GM23338 (cell line): ENCODE data around the gene NPHP1. TPM values are rescaled to one million over a fixed set of nuclear protein-coding genes. Genes with fewer than 3 reads are reported as not detected.

Source experiments
- ATAC-seq: fragments of 200-7000 bp; cut with Tn5 transposase; 3 replicates; pipeline ENCODE4 v1.9.1; 2020
- DNase-seq: peaks from one replicate; pipeline ENCODE4 v3.0.0-alpha.2; 2015; ENCODE audit warnings: low spot score
- H2AFZ ChIP-seq: fragments of 200-600 bp; sonication (generic); 2 replicates; pipeline ENCODE4 v1.8.0; 2016; ENCODE audit warnings: antibody characterized with exemption, mild to moderate bottlenecking, moderate library complexity
- H3F3A ChIP-seq: fragments of 200-600 bp; sonication (generic); replicated peaks from 2 replicates; pipeline ENCODE4 v1.8.0; 2017; ENCODE audit warnings: antibody characterized with exemption, mixed run types, low read depth
- H3K27ac ChIP-seq: fragments of 200-600 bp; sonication (generic); 2 replicates; pipeline ENCODE4 v1.6.1; 2016; ENCODE audit warnings: low read depth
- H3K27me3 ChIP-seq: fragments of 200-600 bp; sonication (generic); 2 replicates; pipeline ENCODE4 v1.8.0; 2016; ENCODE audit warnings: mild to moderate bottlenecking, mixed run types, moderate library complexity; ENCODE audit not compliant: insufficient read depth
- H3K36me3 ChIP-seq: fragments of 200-600 bp; sonication (generic); 2 replicates; pipeline ENCODE4 v1.8.0; 2016; ENCODE audit warnings: mild to moderate bottlenecking; ENCODE audit not compliant: insufficient read depth
- H3K4me1 ChIP-seq: fragments of 200-600 bp; sonication (generic); 2 replicates; pipeline ENCODE4 v1.8.0; 2016; ENCODE audit warnings: mild to moderate bottlenecking, moderate library complexity; ENCODE audit not compliant: insufficient read depth
- H3K4me2 ChIP-seq: fragments of 200-600 bp; sonication (generic); 2 replicates; pipeline ENCODE4 v1.7.1; 2017; ENCODE audit warnings: mixed run types
- H3K4me3 ChIP-seq: fragments of 200-600 bp; sonication (generic); 2 replicates; pipeline ENCODE4 v1.6.1; 2016; ENCODE audit warnings: mixed run types
- H3K79me2 ChIP-seq: fragments of 200-600 bp; sonication (generic); replicated peaks from 2 replicates; pipeline ENCODE4 v1.8.0; 2017; ENCODE audit warnings: mild to moderate bottlenecking; ENCODE audit not compliant: insufficient read depth
- H3K9me2 ChIP-seq: fragments of 200-600 bp; sonication (generic); 2 replicates; pipeline ENCODE4 v1.8.0; 2017; ENCODE audit not compliant: insufficient read depth
- H4K20me1 ChIP-seq: fragments of 200-600 bp; sonication (generic); replicated peaks from 2 replicates; pipeline ENCODE4 v1.8.0; 2017; ENCODE audit warnings: mild to moderate bottlenecking; ENCODE audit not compliant: insufficient read depth
- H3K27ac Mint-ChIP-seq: 2 replicates; pipeline ENCODE4 v1.8.0; 2020; ENCODE audit warnings: inconsistent platforms, mild to moderate bottlenecking, moderate library complexity, mixed read lengths
- H3K27me3 Mint-ChIP-seq: 3 replicates; pipeline ENCODE4 v1.8.0; 2022; ENCODE audit warnings: low read depth, mild to moderate bottlenecking, moderate library complexity, mixed read lengths, inconsistent platforms; ENCODE audit not compliant: insufficient read depth, poor library complexity
- H3K36me3 Mint-ChIP-seq: 3 replicates; pipeline ENCODE4 v1.8.0; 2021; ENCODE audit warnings: low read depth, mild to moderate bottlenecking, inconsistent platforms, moderate library complexity, mixed read lengths
- H3K4me1 Mint-ChIP-seq: 3 replicates; pipeline ENCODE4 v1.8.0; 2020; ENCODE audit warnings: mild to moderate bottlenecking, inconsistent platforms, mixed read lengths
- H3K4me3 Mint-ChIP-seq: 3 replicates; pipeline ENCODE4 v1.8.0; 2021; ENCODE audit warnings: moderate library complexity, mild to moderate bottlenecking, inconsistent platforms, mixed read lengths
- H3K9me3 Mint-ChIP-seq: 3 replicates; pipeline ENCODE4 v1.8.0; 2020; ENCODE audit warnings: moderate library complexity, mild to moderate bottlenecking, inconsistent platforms, mixed read lengths
- CREB1 ChIP-seq: fragments of 250-450 bp; sonication (Bioruptor Pico); IDR thresholded peaks from 2 replicates; pipeline ENCODE4 v1.5.0; 2020; ENCODE audit warnings: low read depth, mild to moderate bottlenecking, moderate library complexity
- CTCF ChIP-seq, 2 experiments: fragments of 200-600 bp in 1 of 2; sonication (generic) in 1 of 2; conservative IDR thresholded peaks; 2 replicates each; pipeline versions ENCODE4 v1.5.1 to v1.6.1; 2016 to 2017; ENCODE audit warnings: antibody characterized with exemption in 2 of 2, low read depth in 2 of 2, mild to moderate bottlenecking in 2 of 2, moderate library complexity in 1 of 2
- ETS1 ChIP-seq: IDR thresholded peaks from 2 replicates; pipeline ENCODE4 v1.6.1; 2016; ENCODE audit warnings: antibody characterized with exemption
- EZH2 ChIP-seq: fragments of 200-600 bp; sonication (generic); IDR thresholded peaks from one replicate; pipeline ENCODE4 v1.8.0; 2017; ENCODE audit warnings: antibody characterized with exemption, mild to moderate bottlenecking, low read depth; ENCODE audit not compliant: unreplicated experiment
- EZH2phosphoT487 ChIP-seq: fragments of 200-600 bp; sonication (generic); IDR thresholded peaks from one replicate; pipeline ENCODE4 v1.8.1; 2018; ENCODE audit warnings: antibody characterized with exemption; ENCODE audit not compliant: unreplicated experiment
- JUNB ChIP-seq: IDR thresholded peaks from one replicate; pipeline ENCODE4 v1.6.1; 2016; ENCODE audit warnings: antibody characterized with exemption; ENCODE audit not compliant: unreplicated experiment
- NANOG ChIP-seq: IDR thresholded peaks from 2 replicates; pipeline ENCODE4 v1.6.1; 2016; ENCODE audit warnings: antibody characterized with exemption, borderline replicate concordance
- POLR2AphosphoS5 ChIP-seq: IDR thresholded peaks from 2 replicates; pipeline ENCODE4 v1.6.1; 2016; ENCODE audit warnings: antibody characterized with exemption, low read depth
- REST ChIP-seq: IDR thresholded peaks from one replicate; pipeline ENCODE4 v1.6.1; 2018; ENCODE audit warnings: antibody characterized with exemption; ENCODE audit not compliant: unreplicated experiment
- STAT1 ChIP-seq: IDR thresholded peaks from one replicate; pipeline ENCODE4 v1.6.1; 2016; ENCODE audit warnings: antibody characterized with exemption; ENCODE audit not compliant: unreplicated experiment
- ZNF114 ChIP-seq: fragments of 250-450 bp; sonication (Bioruptor Pico); IDR thresholded peaks from 2 replicates; pipeline ENCODE4 v1.5.0; 2020; ENCODE audit warnings: mild to moderate bottlenecking, moderate library complexity
- ZNF331 ChIP-seq: fragments of 250-450 bp; sonication (Bioruptor Pico); IDR thresholded peaks from 2 replicates; pipeline ENCODE4 v1.5.0; 2020; ENCODE audit warnings: low read depth, mild to moderate bottlenecking, moderate library complexity
- ZNF462 ChIP-seq: fragments of 250-450 bp; sonication (Bioruptor Pico); IDR thresholded peaks from 2 replicates; pipeline ENCODE4 v1.5.0; 2020; ENCODE audit warnings: mild to moderate bottlenecking, moderate library complexity
- polyA plus RNA-seq: library from polyadenylated mRNA; unstranded; fragments of >200 nt; fragmentation: Nextera tagmentation; extraction: Ambion mirVana; gene quantifications from 2 replicates; pipeline ENCODE4 v1.2.1, GENCODE V29; 2016
- total RNA-seq: library from RNA; depleted of rRNA; stranded (reverse); fragments of >200 nt; shearing (Covaris generic); gene quantifications from 2 replicates; pipeline ENCODE4 v1.2.3, GENCODE V29; 2014

NPHP1 gene
- total and polyA plus RNA-seq, 2 experiments from 2014 or later, result 4.6 to 10.0 TPM

- Mint-ChIP-seq H3K36me3 (peaks cover 18% of the 10 kb centered on the region), H3K4me3 (no peak overlapping the region), H3K4me1 (no peaks in the 10 kb centered on the region), H3K9me3 (peaks cover 30% of the 10 kb centered on the region), H3K27me3 (no peaks in the 10 kb centered on the region), H3K27ac (no peak overlapping the region)
- H3K36me3 ChIP-seq, result no peaks in the 10 kb centered on the region
- DNase-seq, result no peak
- H3K27ac ChIP-seq, result no peak overlapping the region
- no peaks in the 10 kb centered on the region for H3F3A ChIP-seq
- ATAC-seq, result no peak
- TF ChIP-seq JUNB (no peak), ZNF462 (CRISPR knock-in tag) (no peak), STAT1 (no peak), EZH2phosphoT487 (no peak), CREB1 (CRISPR knock-in tag) (no peak), ETS1 (no peak), CTCF (conservative IDR thresholded peaks at IDR 0.05; ENCODE audit: low read depth in 2 of 2) (no peak), ZNF114 (CRISPR knock-in tag) (no peak), EZH2 (no peak), ZNF331 (CRISPR knock-in tag) (no peak), POLR2AphosphoS5 (no peak), NANOG (no peak), REST (no peak)
- H3K4me2 ChIP-seq, result no peak overlapping the region
- no peaks in the 10 kb centered on the region for H3K79me2 ChIP-seq
- H4K20me1 ChIP-seq, result no peaks in the 10 kb centered on the region
- no peaks in the 10 kb centered on the region for H3K9me2 ChIP-seq
- H3K4me1 ChIP-seq, result no peaks in the 10 kb centered on the region
- no peak overlapping the region for H2AFZ ChIP-seq
- H3K4me3 ChIP-seq, result no peak overlapping the region
- no peaks in the 10 kb centered on the region for H3K27me3 ChIP-seq
Observed at GRCh38 chr2:110149330-110150220, 55.2 kb downstream of the NPHP1 start.
